BJ (cell line): Measurements from ENCODE around the gene ZFYVE28. TPM values are rescaled to one million over a fixed set of nuclear protein-coding genes. Genes with fewer than 3 reads are reported as not detected.

Source experiments
- CTCF ChIA-PET: fragments of 350-600 bp; formaldehyde crosslinking; extraction: SDS; loops from one replicate; lab custom pipeline; 2021; ENCODE audit warnings: antibody characterized with exemption, inconsistent platforms; lab: Yijun Ruan, JAX
- POLR2A ChIA-PET: fragments of 300-600 bp; sonication (Branson Sonifier 250); formaldehyde crosslinking; extraction: SDS; loops from one replicate; lab custom pipeline; 2021; ENCODE audit warnings: antibody characterized with exemption; lab: Charles Lee
- DNase-seq: peaks from one replicate; pipeline ENCODE4 v3.0.0-alpha.2; 2011; ENCODE audit warnings: low read depth
- H3K27me3 ChIP-seq: 2 replicates; pipeline ENCODE4 v1.6.0; 2011; ENCODE audit warnings: low read length; ENCODE audit not compliant: control insufficient read depth, insufficient read depth
- H3K36me3 ChIP-seq: 2 replicates; pipeline ENCODE4 v1.5.1; 2011; ENCODE audit warnings: low read length; ENCODE audit not compliant: control insufficient read depth, insufficient read depth
- H3K4me3 ChIP-seq: 2 replicates; pipeline ENCODE4 v1.5.1; 2011; ENCODE audit warnings: low read depth, mild to moderate bottlenecking, control low read depth, low read length
- polyA plus RNA-seq: library from polyadenylated mRNA; depleted of rRNA; stranded (reverse); fragments of >200 nt; gene quantifications from 2 replicates; pipeline ENCODE4 v1.2.3, GENCODE V29; 2011
- TF ChIP-seq, protein P1 (sequence below): IDR thresholded peaks from 2 replicates; pipeline ENCODE4 v1.5.1; 2011; ENCODE audit warnings: low read depth, mild to moderate bottlenecking, control low read depth, inconsistent platforms, low read length, moderate library complexity; ENCODE audit not compliant: insufficient read depth

Gene ZFYVE28
- polyA plus RNA-seq, 1 experiment = 4.4 TPM

DNA sequence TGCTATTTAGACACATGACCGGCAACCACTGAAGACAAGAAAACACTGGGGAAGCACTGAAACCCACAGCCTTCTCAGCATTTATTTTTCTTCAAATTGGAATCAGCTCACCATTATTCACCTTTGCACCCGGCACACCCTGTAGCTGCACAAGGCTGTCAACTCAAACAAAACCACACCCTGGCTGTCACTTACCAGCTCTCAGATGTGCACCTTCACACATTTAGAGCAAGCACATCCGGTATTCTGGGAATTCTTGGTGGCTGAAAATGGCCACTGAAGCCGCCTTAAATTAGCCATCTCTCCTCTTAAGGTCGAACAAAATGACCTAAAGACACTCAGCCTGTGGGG lies 5.9 kb downstream of the ZFYVE28 start:
- POLR2A ChIA-PET = no interaction called here
- CTCF ChIA-PET = interaction anchor here (0.7 to 1.8 kb wide), 5 partner anchors 19 to 170 kb away, joined by 3 to 5 read pairs (median 4); partner anchors contain the start of genes HAUS3 and POLN

DNA sequence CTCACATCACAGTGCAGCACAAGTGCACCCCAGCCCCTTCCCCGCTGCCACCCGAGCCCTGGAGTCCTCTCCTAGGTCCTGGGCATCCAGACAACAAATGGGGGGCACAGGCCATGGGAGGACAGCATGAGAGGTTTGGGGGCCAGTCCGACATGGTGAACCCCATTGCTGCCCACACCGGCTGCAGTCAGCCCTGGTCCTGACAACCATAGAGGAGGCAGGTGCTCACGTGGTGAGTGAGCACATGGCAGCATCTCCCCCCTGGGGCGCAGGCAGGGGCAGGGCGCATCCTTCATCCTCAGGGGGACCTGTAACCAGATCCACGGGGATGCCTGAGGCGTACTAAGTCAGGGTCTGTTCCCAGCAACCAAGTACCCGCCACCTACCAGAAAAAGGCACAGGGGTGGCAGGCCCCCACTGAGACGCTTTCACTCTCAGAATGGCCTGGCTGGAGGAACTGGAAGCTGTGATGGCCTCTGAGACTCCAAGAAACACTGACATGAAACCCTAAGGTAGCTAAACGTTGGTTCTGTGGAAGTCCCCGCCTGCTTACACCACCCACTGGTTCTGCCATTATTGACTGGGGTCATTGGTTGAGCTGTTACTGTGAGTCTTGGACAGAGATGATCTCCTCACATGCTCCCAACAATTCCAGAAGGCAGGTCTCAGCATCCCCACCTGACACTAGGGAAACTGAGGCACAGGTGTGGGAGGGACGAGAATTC lies 6.5 kb downstream of the ZFYVE28 start:
- Histone ChIP-seq H3K36me3 (no peaks in the 10 kb centered on the region), H3K4me3 (no peak overlapping the region), H3K27me3 (peaks cover 11% of the 10 kb centered on the region)
- CTCF ChIA-PET = interaction anchor here (0.7 to 1.8 kb wide), 5 partner anchors 18 to 192 kb away, joined by 3 to 5 read pairs (median 3); no protein-coding TSS in a partner anchor
- no peak for DNase-seq
- TF ChIP-seq, protein P1, sequence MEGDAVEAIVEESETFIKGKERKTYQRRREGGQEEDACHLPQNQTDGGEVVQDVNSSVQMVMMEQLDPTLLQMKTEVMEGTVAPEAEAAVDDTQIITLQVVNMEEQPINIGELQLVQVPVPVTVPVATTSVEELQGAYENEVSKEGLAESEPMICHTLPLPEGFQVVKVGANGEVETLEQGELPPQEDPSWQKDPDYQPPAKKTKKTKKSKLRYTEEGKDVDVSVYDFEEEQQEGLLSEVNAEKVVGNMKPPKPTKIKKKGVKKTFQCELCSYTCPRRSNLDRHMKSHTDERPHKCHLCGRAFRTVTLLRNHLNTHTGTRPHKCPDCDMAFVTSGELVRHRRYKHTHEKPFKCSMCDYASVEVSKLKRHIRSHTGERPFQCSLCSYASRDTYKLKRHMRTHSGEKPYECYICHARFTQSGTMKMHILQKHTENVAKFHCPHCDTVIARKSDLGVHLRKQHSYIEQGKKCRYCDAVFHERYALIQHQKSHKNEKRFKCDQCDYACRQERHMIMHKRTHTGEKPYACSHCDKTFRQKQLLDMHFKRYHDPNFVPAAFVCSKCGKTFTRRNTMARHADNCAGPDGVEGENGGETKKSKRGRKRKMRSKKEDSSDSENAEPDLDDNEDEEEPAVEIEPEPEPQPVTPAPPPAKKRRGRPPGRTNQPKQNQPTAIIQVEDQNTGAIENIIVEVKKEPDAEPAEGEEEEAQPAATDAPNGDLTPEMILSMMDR = no peak
- POLR2A ChIA-PET = no interaction called here

More for the DNA sequence above, 5.9 kb downstream of the ZFYVE28 start:
- Histone ChIP-seq H3K4me3 (peak overlapping the region; percentile 28), H3K27me3 (peaks cover 12% of the 10 kb centered on the region), H3K36me3 (no peaks in the 10 kb centered on the region)
- no peak for DNase-seq
- TF ChIP-seq, protein P1 = no peak

- Histone ChIP-seq H3K27me3 (no peaks in the 10 kb centered on the region; the same call in 1 of the 2 replicates), H3K4me3 (no peak overlapping the region), H3K36me3 (no peaks in the 10 kb centered on the region)
- POLR2A ChIA-PET = no interaction called here
- DNase-seq = no peak
- TF ChIP-seq, protein P1 = no peak
- CTCF ChIA-PET = no interaction called here
Observed at GRCh38 chr4:2409381-2409783, 9.1 kb downstream of the ZFYVE28 start.

DNA sequence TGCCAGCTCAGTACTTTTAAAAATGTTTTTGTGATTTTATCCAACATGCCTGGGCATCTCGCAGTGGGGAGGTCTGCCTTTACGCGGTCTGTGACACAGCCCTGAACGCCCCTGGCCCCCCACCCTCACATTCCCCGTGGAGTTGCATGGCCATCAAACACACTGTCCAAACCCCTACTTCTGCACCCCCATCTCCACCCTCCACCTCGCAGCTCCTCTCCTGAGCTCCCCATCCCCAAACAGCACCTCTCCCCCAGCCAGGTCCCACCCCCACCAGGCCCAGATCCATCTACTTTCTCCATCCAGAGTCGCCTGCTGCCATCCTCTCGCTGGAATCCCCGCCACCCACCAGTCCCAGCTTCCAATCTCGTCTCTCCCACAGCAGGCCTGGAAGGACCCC lies 9.5 kb downstream of the ZFYVE28 start:
- ChIA-PET CTCF (no interaction called here), POLR2A (no interaction called here)
- no peaks in the 10 kb centered on the region; the same call in 1 of the 2 replicates for H3K27me3 ChIP-seq
- DNase-seq = no peak
- TF ChIP-seq, protein P1 = no peak
- H3K36me3 ChIP-seq = no peaks in the 10 kb centered on the region
- no peak overlapping the region for H3K4me3 ChIP-seq

DNA sequence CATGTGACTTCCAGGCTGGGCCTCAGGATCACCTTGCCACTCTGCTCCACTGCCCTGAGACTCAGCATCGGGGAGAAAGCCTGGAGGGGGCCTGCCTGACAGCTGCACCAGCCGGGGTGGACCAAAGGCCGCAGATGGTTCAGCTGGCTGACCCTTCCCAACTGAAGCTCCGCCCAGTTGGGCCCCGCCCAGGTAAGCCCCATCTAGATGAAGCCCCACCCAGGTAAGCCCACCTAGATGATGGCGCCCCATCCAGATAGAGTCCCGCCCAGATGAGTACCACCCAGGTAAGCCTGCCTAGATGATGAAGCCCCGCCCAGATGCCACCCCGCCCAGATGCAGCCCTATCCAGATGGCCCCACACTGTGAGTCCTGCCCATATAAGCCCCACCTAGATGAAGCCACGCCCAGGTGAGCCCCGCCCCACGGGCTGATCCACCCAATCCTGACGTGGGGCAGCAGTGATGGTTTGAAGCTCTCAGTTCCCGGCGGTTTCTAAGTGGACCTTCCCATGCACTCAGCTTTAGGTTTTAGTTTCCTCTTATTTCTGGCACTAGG lies 10.0 kb downstream of the ZFYVE28 start:
- H3K4me3 ChIP-seq = no peak overlapping the region
- H3K36me3 ChIP-seq = no peaks in the 10 kb centered on the region
- ChIA-PET CTCF (no interaction called here), POLR2A (no interaction called here)
- DNase-seq = no peak
- no peaks in the 10 kb centered on the region; the same call in 1 of the 2 replicates for H3K27me3 ChIP-seq
- TF ChIP-seq, protein P1 = no peak
